Measurements from ENCODE around the gene FOXK1. TPM values are rescaled to one million over a fixed set of nuclear protein-coding genes. Genes with fewer than 3 reads are reported as not detected.

FOXK1 gene
- total and polyA plus RNA-seq, 9 donors: 5.8 to 43.9 (median 32.6) TPM

- H3K27me3 ChIP-seq: no peaks in the 10 kb centered on the region
- no peak overlapping the region for H3K27ac ChIP-seq
- no peak for DNase-seq
- no peaks in the 10 kb centered on the region for H3K36me3 ChIP-seq
- WGBS, 3 donors: 88 to 94% (median 89%) methylated on average over 9 of the region's 9 CpGs
- intact Hi-C loops (cut with DNase I): loop anchor here in 1 of 4 donors (5.0 kb wide), 1 partner anchor 39 kb away; no protein-coding TSS in a partner anchor
- no peak overlapping the region for H3K4me3 ChIP-seq
- TF ChIP-seq CTCF (IDR thresholded peaks at IDR 0.05): no peak
- TF ChIP-seq EP300 (IDR thresholded peaks at IDR 0.05): no peak
- TF ChIP-seq POLR2A (IDR thresholded peaks at IDR 0.05): no peak
- H3K4me1 ChIP-seq (ENCODE audit: insufficient read depth): peaks cover 13% of the 10 kb centered on the region
- no peaks in the 10 kb centered on the region for H3K9me3 ChIP-seq
Measured at GRCh38 chr7:4703532-4703931, 21.4 kb downstream of the FOXK1 start.

- no peak for TF ChIP-seq EP300 (IDR thresholded peaks at IDR 0.05)
- TF ChIP-seq CTCF (IDR thresholded peaks at IDR 0.05): no peak
- TF ChIP-seq POLR2A (IDR thresholded peaks at IDR 0.05): no peak
- intact Hi-C loops (cut with DNase I): no loop called here
- Histone ChIP-seq H3K27ac (no peak overlapping the region), H3K27me3 (no peaks in the 10 kb centered on the region), H3K4me3 (no peak overlapping the region), H3K36me3 (no peaks in the 10 kb centered on the region), H3K4me1 (ENCODE audit: insufficient read depth) (peaks cover 4% of the 10 kb centered on the region), H3K9me3 (no peaks in the 10 kb centered on the region)
- WGBS, 3 donors: 60 to 80% (median 76%) methylated on average over 21 of the region's 21 CpGs
- DNase-seq: no peak
Measured at GRCh38 chr7:4706384-4707216, 24.5 kb downstream of the FOXK1 start.

- no peak for DNase-seq
- Histone ChIP-seq H3K36me3 (no peaks in the 10 kb centered on the region), H3K4me1 (ENCODE audit: insufficient read depth) (peaks cover 6% of the 10 kb centered on the region), H3K27me3 (no peaks in the 10 kb centered on the region), H3K27ac (no peak overlapping the region), H3K4me3 (no peak overlapping the region), H3K9me3 (no peaks in the 10 kb centered on the region)
- WGBS, 3 donors: 75 to 86% (median 84%) methylated on average over 22 of the region's 22 CpGs
- intact Hi-C loops (cut with DNase I): no loop called here
- TF ChIP-seq EP300 (IDR thresholded peaks at IDR 0.05) (no peak), POLR2A (IDR thresholded peaks at IDR 0.05) (no peak), CTCF (IDR thresholded peaks at IDR 0.05) (no peak)
Measured at GRCh38 chr7:4707217-4707741, 25.2 kb downstream of the FOXK1 start.

- Histone ChIP-seq H3K4me3 (no peak overlapping the region), H3K27me3 (no peaks in the 10 kb centered on the region), H3K27ac (no peak overlapping the region), H3K4me1 (ENCODE audit: insufficient read depth) (peaks cover 6% of the 10 kb centered on the region), H3K36me3 (no peaks in the 10 kb centered on the region), H3K9me3 (no peaks in the 10 kb centered on the region)
- intact Hi-C loops (cut with DNase I): no loop called here
- TF ChIP-seq EP300 (IDR thresholded peaks at IDR 0.05): no peak
- TF ChIP-seq CTCF (IDR thresholded peaks at IDR 0.05): no peak
- no peak for TF ChIP-seq POLR2A (IDR thresholded peaks at IDR 0.05)
- WGBS, 3 donors: 82 to 84% (median 83%) methylated on average over 12 of the region's 12 CpGs
- no peak for DNase-seq
Measured at GRCh38 chr7:4707980-4708411, 25.9 kb downstream of the FOXK1 start.

Measured in ovary (tissue), 9 donors.